Measurements from ENCODE around the gene CACNA2D3.
"Not testable (repeated sequence)": the region's sequence is repeated elsewhere in the genome, so short reads cannot be mapped to it uniquely, and the experiment has no call there.

DNA sequence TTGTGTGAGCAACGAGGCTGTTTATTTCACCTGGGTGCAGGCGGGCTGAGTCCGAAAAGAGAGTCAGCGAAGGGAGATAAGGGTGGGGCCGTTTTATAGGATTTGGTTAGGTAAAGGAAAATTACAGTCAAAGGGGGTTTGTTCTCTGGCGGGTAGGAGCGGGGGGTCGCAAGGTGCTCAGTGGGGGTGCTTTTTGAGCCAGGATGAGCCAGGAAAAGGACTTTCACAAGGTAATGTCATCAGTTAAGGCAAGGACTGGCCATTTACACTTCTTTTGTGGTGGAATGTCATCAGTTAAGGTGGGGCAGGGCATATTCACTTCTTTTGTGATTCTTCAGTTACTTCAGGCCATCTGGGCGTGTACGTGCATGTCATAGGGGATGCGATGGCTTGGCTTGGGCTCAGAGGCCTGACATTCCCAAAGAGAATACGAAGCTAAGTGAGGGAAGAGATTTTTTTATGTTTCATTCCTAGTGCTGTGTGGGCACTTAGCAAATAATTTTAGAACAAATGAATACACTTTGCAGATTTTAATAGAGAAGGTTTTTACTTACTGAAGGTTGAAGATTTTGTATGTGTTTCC, 517.5 kb downstream of the CACNA2D3 start:
- not testable (repeated sequence) for TF ChIP-seq EZH2 (IDR thresholded peaks at IDR 0.05); POLR2AphosphoS5 (IDR thresholded peaks at IDR 0.05; ENCODE audit: borderline replicate concordance, low read depth, low read length); FOXP2 (optimal IDR thresholded peaks at IDR 0.05; ENCODE audit: control extremely low read depth, extremely low read length, insufficient read depth)
